Fibroblast of lung (primary cell): ENCODE measurements around the gene RUVBL2.
"Not testable (repeated sequence)": the region's sequence is repeated elsewhere in the genome, so short reads cannot be mapped to it uniquely, and the experiment has no call there.

ENCODE experiments used
- EZH2 ChIP-seq: IDR thresholded peaks from 2 replicates; pipeline ENCODE4 v1.5.1; 2012; ENCODE audit warnings: low read length, control low read depth, mild to moderate bottlenecking; ENCODE audit errors: missing control alignments
- TF ChIP-seq, protein P1 (sequence below), 2 donors: IDR thresholded peaks in 1 of 2; conservative IDR thresholded peaks in 1 of 2; 1 replicate in 1 of 2; 2 replicates in 1 of 2; pipeline ENCODE4 v1.5.1; 2011 to 2012; ENCODE audit warnings: low read length in 2 of 2, control low read depth in 1 of 2, inconsistent platforms in 1 of 2, low read depth in 1 of 2, mild to moderate bottlenecking in 1 of 2

GRCh38 chr19:49025088-49025487 lies 31.4 kb downstream of the RUVBL2 start:
- TF ChIP-seq, protein P1, sequence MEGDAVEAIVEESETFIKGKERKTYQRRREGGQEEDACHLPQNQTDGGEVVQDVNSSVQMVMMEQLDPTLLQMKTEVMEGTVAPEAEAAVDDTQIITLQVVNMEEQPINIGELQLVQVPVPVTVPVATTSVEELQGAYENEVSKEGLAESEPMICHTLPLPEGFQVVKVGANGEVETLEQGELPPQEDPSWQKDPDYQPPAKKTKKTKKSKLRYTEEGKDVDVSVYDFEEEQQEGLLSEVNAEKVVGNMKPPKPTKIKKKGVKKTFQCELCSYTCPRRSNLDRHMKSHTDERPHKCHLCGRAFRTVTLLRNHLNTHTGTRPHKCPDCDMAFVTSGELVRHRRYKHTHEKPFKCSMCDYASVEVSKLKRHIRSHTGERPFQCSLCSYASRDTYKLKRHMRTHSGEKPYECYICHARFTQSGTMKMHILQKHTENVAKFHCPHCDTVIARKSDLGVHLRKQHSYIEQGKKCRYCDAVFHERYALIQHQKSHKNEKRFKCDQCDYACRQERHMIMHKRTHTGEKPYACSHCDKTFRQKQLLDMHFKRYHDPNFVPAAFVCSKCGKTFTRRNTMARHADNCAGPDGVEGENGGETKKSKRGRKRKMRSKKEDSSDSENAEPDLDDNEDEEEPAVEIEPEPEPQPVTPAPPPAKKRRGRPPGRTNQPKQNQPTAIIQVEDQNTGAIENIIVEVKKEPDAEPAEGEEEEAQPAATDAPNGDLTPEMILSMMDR (conservative IDR thresholded peaks at IDR 0.05 in 1 of 2, IDR thresholded peaks at IDR 0.05 in 1 of 2; ENCODE audit: low read depth in 1 of 2, low read length in 2 of 2), result not testable (repeated sequence)
- not testable (repeated sequence) for TF ChIP-seq EZH2
